ENCODE results near the gene PRR5. TPM values are rescaled to one million over a fixed set of nuclear protein-coding genes. Genes with fewer than 3 reads are reported as not detected.

The PRR5 gene
- total and polyA plus RNA-seq, 4 donors, result 11.5 to 49.1 (median 19.3) TPM

- no peak for TF ChIP-seq REST (IDR thresholded peaks at IDR 0.05)
- TF ChIP-seq HNF4G (IDR thresholded peaks at IDR 0.05), result no peak
- TF ChIP-seq ATF3 (IDR thresholded peaks at IDR 0.05), result no peak
- TF ChIP-seq RXRA (IDR thresholded peaks at IDR 0.05), result no peak
- TF ChIP-seq, protein P1, sequence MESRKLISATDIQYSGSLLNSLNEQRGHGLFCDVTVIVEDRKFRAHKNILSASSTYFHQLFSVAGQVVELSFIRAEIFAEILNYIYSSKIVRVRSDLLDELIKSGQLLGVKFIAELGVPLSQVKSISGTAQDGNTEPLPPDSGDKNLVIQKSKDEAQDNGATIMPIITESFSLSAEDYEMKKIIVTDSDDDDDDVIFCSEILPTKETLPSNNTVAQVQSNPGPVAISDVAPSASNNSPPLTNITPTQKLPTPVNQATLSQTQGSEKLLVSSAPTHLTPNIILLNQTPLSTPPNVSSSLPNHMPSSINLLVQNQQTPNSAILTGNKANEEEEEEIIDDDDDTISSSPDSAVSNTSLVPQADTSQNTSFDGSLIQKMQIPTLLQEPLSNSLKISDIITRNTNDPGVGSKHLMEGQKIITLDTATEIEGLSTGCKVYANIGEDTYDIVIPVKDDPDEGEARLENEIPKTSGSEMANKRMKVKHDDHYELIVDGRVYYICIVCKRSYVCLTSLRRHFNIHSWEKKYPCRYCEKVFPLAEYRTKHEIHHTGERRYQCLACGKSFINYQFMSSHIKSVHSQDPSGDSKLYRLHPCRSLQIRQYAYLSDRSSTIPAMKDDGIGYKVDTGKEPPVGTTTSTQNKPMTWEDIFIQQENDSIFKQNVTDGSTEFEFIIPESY (IDR thresholded peaks at IDR 0.05), result no peak
- TF ChIP-seq YY1 (IDR thresholded peaks at IDR 0.05), result no peak
- TF ChIP-seq FOXA2 (IDR thresholded peaks at IDR 0.05), result no peak
- TF ChIP-seq HNF4A (conservative IDR thresholded peaks at IDR 0.05), result no peak
- no peak for TF ChIP-seq EGR1 (IDR thresholded peaks at IDR 0.05; ENCODE audit: low read depth in 2 of 2)
- Histone ChIP-seq H3K27ac (ENCODE audit: low read depth in 1 of 2, low read length in 2 of 2) (no peak overlapping the region), H3K4me3 (ENCODE audit: low read depth in 1 of 3, low read length in 3 of 3) (no peak overlapping the region), H3K9me3 (ENCODE audit: control insufficient read depth in 4 of 4, low read length in 3 of 4) (no peaks in the 10 kb centered on the region), H3K27me3 (ENCODE audit: control insufficient read depth in 4 of 4, insufficient read depth in 4 of 4, low read length in 3 of 4) (no peaks in the 10 kb centered on the region), H3K4me1 (ENCODE audit: control insufficient read depth in 4 of 4, insufficient read depth in 4 of 4, low read length in 3 of 4) (peaks cover 0 to 5% (median 2%) of the 10 kb centered on the region in 4 donors), H3K36me3 (ENCODE audit: control insufficient read depth in 4 of 4, insufficient read depth in 3 of 4, low read depth in 1 of 4, low read length in 3 of 4) (no peaks in the 10 kb centered on the region), H3K9ac (ENCODE audit: low read depth in 1 of 2, low read length in 2 of 2) (no peak overlapping the region)
- 59% methylated on average over 32 of the region's 32 CpGs for WGBS
- DNase-seq (ENCODE audit: low spot score), result no peak
Observed at GRCh38 chr22:44737406-44738346, 35.7 kb downstream of the PRR5 start.

- peaks cover 0 to 5% (median 2%) of the 10 kb centered on the region in 4 donors for H3K4me1 ChIP-seq (ENCODE audit: control insufficient read depth in 4 of 4, insufficient read depth in 4 of 4, low read length in 3 of 4)
- H3K27me3 ChIP-seq (ENCODE audit: control insufficient read depth in 4 of 4, insufficient read depth in 4 of 4, low read length in 3 of 4), result no peaks in the 10 kb centered on the region
- WGBS, result 41% methylated on average over 14 of the region's 14 CpGs
- no peak overlapping the region for H3K9ac ChIP-seq (ENCODE audit: low read depth in 1 of 2, low read length in 2 of 2)
- no peak for DNase-seq (ENCODE audit: low spot score)
- no peaks in the 10 kb centered on the region for H3K9me3 ChIP-seq (ENCODE audit: control insufficient read depth in 4 of 4, low read length in 3 of 4)
- no peaks in the 10 kb centered on the region for H3K36me3 ChIP-seq (ENCODE audit: control insufficient read depth in 4 of 4, insufficient read depth in 3 of 4, low read depth in 1 of 4, low read length in 3 of 4)
- no peak overlapping the region for H3K27ac ChIP-seq (ENCODE audit: low read depth in 1 of 2, low read length in 2 of 2)
- TF ChIP-seq SP1 (IDR thresholded peaks at IDR 0.05) (no peak), NR2F2 (IDR thresholded peaks at IDR 0.05) (no peak), HNF4A (conservative IDR thresholded peaks at IDR 0.05) (no peak), JUND (IDR thresholded peaks at IDR 0.05) (no peak), RAD21 (IDR thresholded peaks at IDR 0.05) (no peak), REST (IDR thresholded peaks at IDR 0.05) (no peak), FOXA1 (IDR thresholded peaks at IDR 0.05) (no peak), ATF3 (IDR thresholded peaks at IDR 0.05) (no peak), CTCF (IDR thresholded peaks at IDR 0.05; ENCODE audit: low read depth, low read length, missing input control) (no peak), TAF1 (conservative IDR thresholded peaks at IDR 0.05) (no peak)
- TF ChIP-seq, protein P1 (IDR thresholded peaks at IDR 0.05), result no peak
- no peak overlapping the region for H3K4me3 ChIP-seq (ENCODE audit: low read depth in 1 of 3, low read length in 3 of 3)
Observed at GRCh38 chr22:44738347-44738715, 36.3 kb downstream of the PRR5 start.
